Measurements from ENCODE around the gene USH1C. TPM values are rescaled to one million over a fixed set of nuclear protein-coding genes. Genes with fewer than 3 reads are reported as not detected.

Gene USH1C
- not detected in 2 replicates for total RNA-seq
- polyA plus RNA-seq (2012): not detected

GRCh38 chr11:17544181-17544622 lies at the start of gene USH1C:
USH1C (minus strand) TSS chr11:17544416; CDS start chr11:17544307, 109 bp downstream.
- DNase-seq (ENCODE audit: low read depth): no peak

GRCh38 chr11:17593466-17594245 lies 49.4 kb upstream of the USH1C start:
- no peak for DNase-seq (ENCODE audit: low read depth)

- DNase-seq (ENCODE audit: low read depth): no peak
Measured at GRCh38 chr11:17591293-17591692, 47.1 kb upstream of the USH1C start.

- DNase-seq (ENCODE audit: low read depth): no peak
Measured at GRCh38 chr11:17590463-17590862, 46.2 kb upstream of the USH1C start.

- DNase-seq (ENCODE audit: low read depth): no peak
Measured at GRCh38 chr11:17588721-17589120, 44.5 kb upstream of the USH1C start.

- no peak for DNase-seq (ENCODE audit: low read depth)
Measured at GRCh38 chr11:17588166-17588565, 44.0 kb upstream of the USH1C start.

GRCh38 chr11:17585911-17586695 lies 41.9 kb upstream of the USH1C start:
- no peak for DNase-seq (ENCODE audit: low read depth)

- DNase-seq (ENCODE audit: low read depth): no peak
Measured at GRCh38 chr11:17581732-17582053, 37.5 kb upstream of the USH1C start.

- DNase-seq (ENCODE audit: low read depth): no peak
Measured at GRCh38 chr11:17581036-17581731, 37.0 kb upstream of the USH1C start.

- no peak for DNase-seq (ENCODE audit: low read depth)
Measured at GRCh38 chr11:17580271-17580670, 36.1 kb upstream of the USH1C start.

- no peak for DNase-seq (ENCODE audit: low read depth)
Measured at GRCh38 chr11:17579451-17579850, 35.2 kb upstream of the USH1C start.

GRCh38 chr11:17578958-17579357 lies 34.7 kb upstream of the USH1C start:
- peak; percentile 73 for DNase-seq (ENCODE audit: low read depth)

GRCh38 chr11:17578296-17578695 lies 34.1 kb upstream of the USH1C start:
- no peak for DNase-seq (ENCODE audit: low read depth)

GRCh38 chr11:17575431-17576425 lies 31.5 kb upstream of the USH1C start:
- DNase-seq (ENCODE audit: low read depth): no peak

- DNase-seq (ENCODE audit: low read depth): no peak
Measured at GRCh38 chr11:17574141-17575091, 30.2 kb upstream of the USH1C start.

GRCh38 chr11:17573526-17573925 lies 29.3 kb upstream of the USH1C start:
- DNase-seq (ENCODE audit: low read depth): no peak

GRCh38 chr11:17572791-17573460 lies 28.7 kb upstream of the USH1C start:
- no peak for DNase-seq (ENCODE audit: low read depth)

- no peak for DNase-seq (ENCODE audit: low read depth)
Measured at GRCh38 chr11:17572359-17572690, 28.1 kb upstream of the USH1C start.

Data from myocyte (in vitro differentiated cells).